GM18526 (cell line): ENCODE results near the gene CCR7.

Experiments used
- POLR2A ChIP-seq: IDR thresholded peaks from 3 replicates; pipeline ENCODE4 v1.6.1; 2011; ENCODE audit not compliant: insufficient read length; ENCODE audit errors: extremely low read depth

CCR7 gene

GRCh38 chr17:40564883-40565768 lies at the start of gene CCR7:
TSS of gene CCR7 (minus strand) at chr17:40565472. CDS start at chr17:40565409, 63 bp downstream.
- peak; percentile 65 for TF ChIP-seq POLR2A

- TF ChIP-seq POLR2A, result no peak
These were observed 49.3 kb upstream of the CCR7 start for GRCh38 chr17:40614431-40615067.

GRCh38 chr17:40613467-40614154 lies 48.3 kb upstream of the CCR7 start:
- no peak for TF ChIP-seq POLR2A

GRCh38 chr17:40612599-40613244 lies 47.5 kb upstream of the CCR7 start:
- no peak for TF ChIP-seq POLR2A

- no peak for TF ChIP-seq POLR2A
These were observed 46.7 kb upstream of the CCR7 start for GRCh38 chr17:40611840-40612474.

GRCh38 chr17:40610359-40610758 lies 45.1 kb upstream of the CCR7 start:
- no peak for TF ChIP-seq POLR2A

GRCh38 chr17:40608061-40608581 lies 42.8 kb upstream of the CCR7 start:
- TF ChIP-seq POLR2A, result no peak

- TF ChIP-seq POLR2A, result no peak
These were observed 42.4 kb upstream of the CCR7 start for GRCh38 chr17:40607641-40608040.

- no peak for TF ChIP-seq POLR2A
These were observed 41.5 kb upstream of the CCR7 start for GRCh38 chr17:40606548-40607353.

GRCh38 chr17:40605306-40605705 lies 40.0 kb upstream of the CCR7 start:
- TF ChIP-seq POLR2A, result no peak

GRCh38 chr17:40604327-40605080 lies 39.2 kb upstream of the CCR7 start:
- no peak for TF ChIP-seq POLR2A

GRCh38 chr17:40602445-40603443 lies 37.5 kb upstream of the CCR7 start:
- no peak for TF ChIP-seq POLR2A
